GM23338 (cell line): ENCODE measurements around the gene VEGFD. TPM values are rescaled to one million over a fixed set of nuclear protein-coding genes. Genes with fewer than 3 reads are reported as not detected.

Experiments
- ATAC-seq: fragments of 200-7000 bp; cut with Tn5 transposase; 3 replicates; pipeline ENCODE4 v1.9.1; 2020
- DNase-seq: peaks from one replicate; pipeline ENCODE4 v3.0.0-alpha.2; 2015; ENCODE audit warnings: low spot score
- H2AFZ ChIP-seq: fragments of 200-600 bp; sonication (generic); 2 replicates; pipeline ENCODE4 v1.8.0; 2016; ENCODE audit warnings: antibody characterized with exemption, mild to moderate bottlenecking, moderate library complexity
- H3F3A ChIP-seq: fragments of 200-600 bp; sonication (generic); replicated peaks from 2 replicates; pipeline ENCODE4 v1.8.0; 2017; ENCODE audit warnings: antibody characterized with exemption, mixed run types, low read depth
- H3K27ac ChIP-seq: fragments of 200-600 bp; sonication (generic); 2 replicates; pipeline ENCODE4 v1.6.1; 2016; ENCODE audit warnings: low read depth
- H3K27me3 ChIP-seq: fragments of 200-600 bp; sonication (generic); 2 replicates; pipeline ENCODE4 v1.8.0; 2016; ENCODE audit warnings: mild to moderate bottlenecking, mixed run types, moderate library complexity; ENCODE audit not compliant: insufficient read depth
- H3K36me3 ChIP-seq: fragments of 200-600 bp; sonication (generic); 2 replicates; pipeline ENCODE4 v1.8.0; 2016; ENCODE audit warnings: mild to moderate bottlenecking; ENCODE audit not compliant: insufficient read depth
- H3K4me1 ChIP-seq: fragments of 200-600 bp; sonication (generic); 2 replicates; pipeline ENCODE4 v1.8.0; 2016; ENCODE audit warnings: mild to moderate bottlenecking, moderate library complexity; ENCODE audit not compliant: insufficient read depth
- H3K4me2 ChIP-seq: fragments of 200-600 bp; sonication (generic); 2 replicates; pipeline ENCODE4 v1.7.1; 2017; ENCODE audit warnings: mixed run types
- H3K4me3 ChIP-seq: fragments of 200-600 bp; sonication (generic); 2 replicates; pipeline ENCODE4 v1.6.1; 2016; ENCODE audit warnings: mixed run types
- H3K79me2 ChIP-seq: fragments of 200-600 bp; sonication (generic); replicated peaks from 2 replicates; pipeline ENCODE4 v1.8.0; 2017; ENCODE audit warnings: mild to moderate bottlenecking; ENCODE audit not compliant: insufficient read depth
- H3K9me2 ChIP-seq: fragments of 200-600 bp; sonication (generic); 2 replicates; pipeline ENCODE4 v1.8.0; 2017; ENCODE audit not compliant: insufficient read depth
- H4K20me1 ChIP-seq: fragments of 200-600 bp; sonication (generic); replicated peaks from 2 replicates; pipeline ENCODE4 v1.8.0; 2017; ENCODE audit warnings: mild to moderate bottlenecking; ENCODE audit not compliant: insufficient read depth
- H3K27ac Mint-ChIP-seq: 2 replicates; pipeline ENCODE4 v1.8.0; 2020; ENCODE audit warnings: inconsistent platforms, mild to moderate bottlenecking, moderate library complexity, mixed read lengths
- H3K27me3 Mint-ChIP-seq: 3 replicates; pipeline ENCODE4 v1.8.0; 2022; ENCODE audit warnings: low read depth, mild to moderate bottlenecking, moderate library complexity, mixed read lengths, inconsistent platforms; ENCODE audit not compliant: insufficient read depth, poor library complexity
- H3K36me3 Mint-ChIP-seq: 3 replicates; pipeline ENCODE4 v1.8.0; 2021; ENCODE audit warnings: low read depth, mild to moderate bottlenecking, inconsistent platforms, moderate library complexity, mixed read lengths
- H3K4me1 Mint-ChIP-seq: 3 replicates; pipeline ENCODE4 v1.8.0; 2020; ENCODE audit warnings: mild to moderate bottlenecking, inconsistent platforms, mixed read lengths
- H3K4me3 Mint-ChIP-seq: 3 replicates; pipeline ENCODE4 v1.8.0; 2021; ENCODE audit warnings: moderate library complexity, mild to moderate bottlenecking, inconsistent platforms, mixed read lengths
- H3K9me3 Mint-ChIP-seq: 3 replicates; pipeline ENCODE4 v1.8.0; 2020; ENCODE audit warnings: moderate library complexity, mild to moderate bottlenecking, inconsistent platforms, mixed read lengths
- CREB1 ChIP-seq: fragments of 250-450 bp; sonication (Bioruptor Pico); IDR thresholded peaks from 2 replicates; pipeline ENCODE4 v1.5.0; 2020; ENCODE audit warnings: low read depth, mild to moderate bottlenecking, moderate library complexity
- CTCF ChIP-seq, 2 experiments: fragments of 200-600 bp in 1 of 2; sonication (generic) in 1 of 2; conservative IDR thresholded peaks; 2 replicates each; pipeline versions ENCODE4 v1.5.1 to v1.6.1; 2016 to 2017; ENCODE audit warnings: antibody characterized with exemption in 2 of 2, low read depth in 2 of 2, mild to moderate bottlenecking in 2 of 2, moderate library complexity in 1 of 2
- ETS1 ChIP-seq: IDR thresholded peaks from 2 replicates; pipeline ENCODE4 v1.6.1; 2016; ENCODE audit warnings: antibody characterized with exemption
- EZH2 ChIP-seq: fragments of 200-600 bp; sonication (generic); IDR thresholded peaks from one replicate; pipeline ENCODE4 v1.8.0; 2017; ENCODE audit warnings: antibody characterized with exemption, mild to moderate bottlenecking, low read depth; ENCODE audit not compliant: unreplicated experiment
- EZH2phosphoT487 ChIP-seq: fragments of 200-600 bp; sonication (generic); IDR thresholded peaks from one replicate; pipeline ENCODE4 v1.8.1; 2018; ENCODE audit warnings: antibody characterized with exemption; ENCODE audit not compliant: unreplicated experiment
- JUNB ChIP-seq: IDR thresholded peaks from one replicate; pipeline ENCODE4 v1.6.1; 2016; ENCODE audit warnings: antibody characterized with exemption; ENCODE audit not compliant: unreplicated experiment
- NANOG ChIP-seq: IDR thresholded peaks from 2 replicates; pipeline ENCODE4 v1.6.1; 2016; ENCODE audit warnings: antibody characterized with exemption, borderline replicate concordance
- POLR2AphosphoS5 ChIP-seq: IDR thresholded peaks from 2 replicates; pipeline ENCODE4 v1.6.1; 2016; ENCODE audit warnings: antibody characterized with exemption, low read depth
- REST ChIP-seq: IDR thresholded peaks from one replicate; pipeline ENCODE4 v1.6.1; 2018; ENCODE audit warnings: antibody characterized with exemption; ENCODE audit not compliant: unreplicated experiment
- STAT1 ChIP-seq: IDR thresholded peaks from one replicate; pipeline ENCODE4 v1.6.1; 2016; ENCODE audit warnings: antibody characterized with exemption; ENCODE audit not compliant: unreplicated experiment
- ZNF114 ChIP-seq: fragments of 250-450 bp; sonication (Bioruptor Pico); IDR thresholded peaks from 2 replicates; pipeline ENCODE4 v1.5.0; 2020; ENCODE audit warnings: mild to moderate bottlenecking, moderate library complexity
- ZNF331 ChIP-seq: fragments of 250-450 bp; sonication (Bioruptor Pico); IDR thresholded peaks from 2 replicates; pipeline ENCODE4 v1.5.0; 2020; ENCODE audit warnings: low read depth, mild to moderate bottlenecking, moderate library complexity
- polyA plus RNA-seq: library from polyadenylated mRNA; unstranded; fragments of >200 nt; fragmentation: Nextera tagmentation; extraction: Ambion mirVana; gene quantifications from 2 replicates; pipeline ENCODE4 v1.2.1, GENCODE V29; 2016
- total RNA-seq: library from RNA; depleted of rRNA; stranded (reverse); fragments of >200 nt; shearing (Covaris generic); gene quantifications from 2 replicates; pipeline ENCODE4 v1.2.3, GENCODE V29; 2014

Gene VEGFD
- total and polyA plus RNA-seq, 2 experiments from 2014 or later = 0.13 TPM; not detected in 1

GRCh38 chrX:15401378-15401777 lies 17.2 kb upstream of the VEGFD start:
- no peaks in the 10 kb centered on the region for H3K27me3 Mint-ChIP-seq
- peaks cover 37% of the 10 kb centered on the region for H3K4me1 ChIP-seq

GRCh38 chrX:15399962-15400391 lies 15.8 kb upstream of the VEGFD start:
- ATAC-seq = no peak
- no peak overlapping the region for H3K27ac Mint-ChIP-seq
- H3K27ac ChIP-seq = no peak overlapping the region
- TF ChIP-seq CTCF (conservative IDR thresholded peaks at IDR 0.05; ENCODE audit: low read depth in 2 of 2) (no peak), POLR2AphosphoS5 (no peak), NANOG (no peak), JUNB (no peak), EZH2 (no peak), CREB1 (CRISPR knock-in tag) (no peak), ETS1 (no peak), REST (no peak), EZH2phosphoT487 (no peak), ZNF331 (no peak), ZNF114 (CRISPR knock-in tag) (no peak), STAT1 (no peak)

More at GRCh38 chrX:15401378-15401777, 17.2 kb upstream of the VEGFD start:
- H3K4me3 Mint-ChIP-seq = no peak overlapping the region
- Histone ChIP-seq H3F3A (no peaks in the 10 kb centered on the region), H4K20me1 (no peaks in the 10 kb centered on the region), H3K27ac (no peak overlapping the region), H3K79me2 (no peaks in the 10 kb centered on the region), H3K4me2 (no peak overlapping the region), H3K27me3 (no peaks in the 10 kb centered on the region), H2AFZ (no peak overlapping the region), H3K9me2 (no peaks in the 10 kb centered on the region), H3K4me3 (no peak overlapping the region), H3K36me3 (no peaks in the 10 kb centered on the region)
- H3K9me3 Mint-ChIP-seq = peaks cover 3% of the 10 kb centered on the region; the same call in 1 of the 3 replicates
- H3K36me3 Mint-ChIP-seq = peaks cover 1% of the 10 kb centered on the region; the same call in 2 of the 3 replicates
- no peak for DNase-seq
- ATAC-seq = no peak
- peaks cover 22% of the 10 kb centered on the region for H3K4me1 Mint-ChIP-seq
- TF ChIP-seq CTCF (conservative IDR thresholded peaks at IDR 0.05; ENCODE audit: low read depth in 2 of 2) (no peak), STAT1 (no peak)
- H3K27ac Mint-ChIP-seq = no peak overlapping the region

More at GRCh38 chrX:15399962-15400391, 15.8 kb upstream of the VEGFD start:
- H3K79me2 ChIP-seq = no peaks in the 10 kb centered on the region
- H3K4me1 Mint-ChIP-seq = peaks cover 20% of the 10 kb centered on the region
- H3K36me3 ChIP-seq = no peaks in the 10 kb centered on the region
- H3K4me3 Mint-ChIP-seq = no peak overlapping the region
- no peaks in the 10 kb centered on the region for H4K20me1 ChIP-seq
- no peaks in the 10 kb centered on the region for H3K27me3 Mint-ChIP-seq
- no peaks in the 10 kb centered on the region for H3K9me2 ChIP-seq
- DNase-seq = no peak
- H2AFZ ChIP-seq = no peak overlapping the region
- H3K36me3 Mint-ChIP-seq = peaks cover 6% of the 10 kb centered on the region; the same call in 2 of the 3 replicates
- H3K4me1 ChIP-seq = peaks cover 33% of the 10 kb centered on the region
- H3F3A ChIP-seq = no peaks in the 10 kb centered on the region
- H3K27me3 ChIP-seq = no peaks in the 10 kb centered on the region
- H3K9me3 Mint-ChIP-seq = peaks cover 3% of the 10 kb centered on the region; the same call in 1 of the 3 replicates
- no peak overlapping the region for H3K4me3 ChIP-seq
- H3K4me2 ChIP-seq = no peak overlapping the region
